GM19025 (cell line): ENCODE data around the gene EPHB3.

ENCODE experiments used
- ATAC-seq: cut with Tn5 transposase; IDR thresholded peaks from one replicate; pipeline ENCODE4 v1.9.1; 2021; ENCODE audit warnings: mild to moderate bottlenecking, low read depth, moderate library complexity; ENCODE audit not compliant: unreplicated experiment

The EPHB3 gene

DNA sequence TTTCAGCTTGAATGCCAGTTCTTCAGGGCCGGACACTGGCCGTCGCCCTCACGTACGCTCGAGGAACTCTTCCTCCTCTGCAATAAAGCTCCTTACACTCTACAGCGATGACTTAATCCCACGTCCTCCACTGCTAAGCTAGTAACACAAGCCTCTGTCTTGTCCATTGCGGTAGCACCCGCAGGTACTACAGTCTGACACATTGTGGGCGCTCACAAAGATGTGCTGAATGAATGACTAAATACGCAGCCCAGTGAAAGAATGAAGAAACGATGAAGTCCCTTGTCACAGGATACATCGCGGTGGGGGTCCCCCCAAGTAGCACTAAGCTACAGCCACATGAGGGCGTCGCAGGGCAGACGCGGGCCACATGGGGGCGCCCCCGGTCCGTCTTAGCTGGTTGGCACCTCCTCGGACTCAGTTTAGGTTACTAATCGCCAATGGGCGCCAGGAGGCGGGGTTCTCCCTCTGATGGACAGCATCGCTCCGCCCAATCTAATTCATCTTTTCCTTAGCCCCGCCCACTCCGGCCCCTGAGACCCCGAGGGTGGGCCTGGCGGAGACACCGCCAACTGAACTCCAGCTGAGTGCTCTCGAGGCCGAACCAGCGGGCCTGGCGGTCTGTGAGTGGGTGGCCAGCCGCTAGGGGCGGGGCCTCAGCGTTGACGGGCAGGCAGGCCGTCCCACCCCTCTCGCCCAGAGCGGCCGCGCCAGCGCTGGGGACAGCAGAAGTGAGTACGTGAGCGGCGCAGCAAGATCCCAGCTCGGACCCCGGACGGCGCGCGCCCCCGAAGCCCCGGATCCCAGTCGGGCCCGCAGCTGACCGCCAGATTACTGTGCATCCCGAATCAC lies at the start of gene EPHB3:
Gene EPHB3, plus strand, starts transcription at position 725 of the 852 bp plus-strand sequence. CDS start 451 bp downstream, outside the sequence.
- ATAC-seq, result peak; percentile 86

DNA sequence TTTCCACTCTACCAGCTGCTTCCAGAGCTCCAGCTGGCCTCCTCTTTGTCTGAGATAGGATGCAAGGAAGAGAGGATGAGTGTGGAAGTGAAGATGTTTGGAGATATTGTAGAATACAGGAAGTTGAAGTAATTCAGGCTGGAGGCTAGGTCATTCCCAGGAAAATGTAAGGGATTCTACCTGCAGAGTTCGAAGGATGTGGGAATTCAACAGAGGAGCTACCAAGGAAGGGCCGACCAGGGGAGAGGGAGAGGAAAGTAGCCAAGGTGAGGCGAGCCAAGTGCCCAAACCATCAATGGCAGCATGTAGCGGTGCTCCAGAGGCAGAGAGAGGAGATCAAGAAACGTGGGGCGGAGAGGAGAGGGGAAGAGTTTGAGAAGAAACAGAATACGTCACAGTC lies 49.0 kb upstream of the EPHB3 start:
- no peak for ATAC-seq

DNA sequence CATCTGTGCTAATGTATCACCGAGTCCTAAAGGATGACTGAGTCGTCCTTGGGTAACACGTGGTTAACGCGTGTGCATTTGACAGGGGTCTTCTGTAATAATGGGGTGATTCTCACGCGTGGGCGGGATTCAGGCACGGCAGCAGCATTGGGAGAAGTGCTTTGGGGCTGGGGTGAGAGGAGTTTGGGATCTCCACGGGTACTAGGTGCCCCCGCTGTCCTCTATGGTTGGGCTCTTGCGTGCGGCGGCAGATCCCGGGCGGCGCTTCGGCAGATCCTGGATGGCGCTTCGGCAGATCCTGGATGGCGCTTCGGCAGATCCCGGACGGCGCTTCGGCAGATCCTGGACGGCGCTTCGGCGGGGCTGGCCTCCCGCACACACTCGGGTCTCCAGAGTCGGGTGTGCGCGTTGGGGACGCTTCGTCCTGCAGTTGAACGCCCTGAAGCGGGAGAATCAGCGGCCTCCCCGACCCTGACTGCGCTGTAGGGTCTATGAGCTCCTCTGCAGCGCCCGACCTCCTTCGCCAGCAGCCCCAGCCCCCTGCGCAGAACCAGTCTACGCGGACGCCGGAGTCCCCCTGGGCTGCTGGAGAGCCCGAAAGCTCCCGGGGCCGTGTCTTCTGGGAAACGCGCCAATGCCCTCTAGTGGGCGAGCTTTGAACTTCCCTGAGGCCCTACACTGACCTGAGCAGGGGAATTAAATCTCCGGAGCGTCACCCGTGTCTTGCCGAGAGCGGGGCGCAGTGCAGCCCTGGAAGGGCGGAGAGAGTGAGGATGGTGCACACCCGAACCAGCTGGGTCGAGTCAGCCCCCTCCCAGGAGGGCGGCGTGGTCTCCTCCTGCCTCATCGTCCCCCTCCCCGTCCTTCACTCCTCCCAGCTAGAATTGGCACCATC lies 48.1 kb upstream of the EPHB3 start:
- peak; percentile 44 for ATAC-seq

DNA sequence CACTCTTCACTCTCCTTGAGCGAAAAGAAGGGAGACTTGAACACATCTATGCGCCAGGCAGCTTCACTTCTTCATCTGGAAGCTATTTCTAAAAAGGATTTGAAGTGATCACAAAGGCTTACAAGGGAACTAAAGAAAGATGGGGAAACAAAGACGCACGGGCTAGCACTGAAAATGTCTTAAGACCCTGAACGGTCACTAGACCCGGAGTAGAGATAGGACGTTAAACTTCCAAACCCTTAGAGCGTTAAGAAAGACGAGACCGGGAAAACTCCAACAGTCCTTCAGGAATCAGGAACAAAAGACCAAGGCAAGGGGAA lies 47.5 kb upstream of the EPHB3 start:
- ATAC-seq, result no peak

DNA sequence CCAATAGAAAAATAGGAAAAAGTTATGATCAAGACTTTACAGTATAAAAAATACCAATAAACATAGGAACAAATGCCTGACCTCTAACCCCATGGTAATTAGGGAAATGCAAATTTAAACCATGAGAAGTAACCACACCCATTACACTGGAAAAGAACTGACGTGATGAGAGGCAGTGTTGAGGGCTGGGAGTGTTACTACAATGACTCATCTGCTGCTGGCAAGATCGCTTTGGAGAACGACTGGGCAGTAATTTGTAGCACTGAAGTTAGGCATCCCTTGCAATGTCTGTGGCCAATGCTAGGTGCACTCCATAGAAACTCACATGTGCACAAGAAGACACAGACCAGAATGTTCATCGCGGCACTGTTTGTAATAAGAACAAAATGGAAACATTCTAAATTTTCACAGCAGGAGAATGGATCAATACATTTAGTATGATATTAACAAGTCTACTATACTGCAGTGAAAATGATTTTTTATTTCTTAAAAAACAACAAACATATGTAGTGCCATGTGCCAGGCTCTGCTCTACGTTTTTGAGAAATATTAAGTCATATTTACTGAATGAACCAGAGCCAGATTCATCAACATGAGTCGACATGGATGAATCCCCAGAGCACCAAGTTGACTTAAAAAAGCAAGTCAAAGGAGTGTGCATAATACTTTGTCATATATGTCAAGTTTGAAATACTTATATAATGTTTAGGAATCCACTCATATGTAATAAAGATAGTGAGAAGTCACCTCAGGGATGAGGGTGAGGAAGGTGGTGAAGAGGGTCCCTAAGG lies 37.6 kb upstream of the EPHB3 start:
- ATAC-seq, result no peak

DNA sequence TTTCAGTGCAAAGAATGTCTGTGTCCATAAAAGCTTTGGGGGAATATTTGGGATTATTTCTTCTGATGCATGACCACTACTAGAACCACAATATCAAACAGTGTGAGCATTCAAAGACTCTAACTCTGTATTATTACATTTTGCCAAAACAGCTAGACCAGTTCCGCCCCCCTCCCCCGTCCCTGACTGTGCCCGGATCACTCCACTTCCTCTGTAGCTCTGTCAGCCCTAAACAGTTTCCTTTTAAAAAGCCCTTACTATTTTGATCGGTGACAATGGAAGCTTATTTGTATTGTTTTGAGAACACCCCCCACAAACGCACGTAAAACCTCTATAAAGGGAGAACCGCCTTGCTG lies 36.6 kb upstream of the EPHB3 start:
- ATAC-seq, result no peak

DNA sequence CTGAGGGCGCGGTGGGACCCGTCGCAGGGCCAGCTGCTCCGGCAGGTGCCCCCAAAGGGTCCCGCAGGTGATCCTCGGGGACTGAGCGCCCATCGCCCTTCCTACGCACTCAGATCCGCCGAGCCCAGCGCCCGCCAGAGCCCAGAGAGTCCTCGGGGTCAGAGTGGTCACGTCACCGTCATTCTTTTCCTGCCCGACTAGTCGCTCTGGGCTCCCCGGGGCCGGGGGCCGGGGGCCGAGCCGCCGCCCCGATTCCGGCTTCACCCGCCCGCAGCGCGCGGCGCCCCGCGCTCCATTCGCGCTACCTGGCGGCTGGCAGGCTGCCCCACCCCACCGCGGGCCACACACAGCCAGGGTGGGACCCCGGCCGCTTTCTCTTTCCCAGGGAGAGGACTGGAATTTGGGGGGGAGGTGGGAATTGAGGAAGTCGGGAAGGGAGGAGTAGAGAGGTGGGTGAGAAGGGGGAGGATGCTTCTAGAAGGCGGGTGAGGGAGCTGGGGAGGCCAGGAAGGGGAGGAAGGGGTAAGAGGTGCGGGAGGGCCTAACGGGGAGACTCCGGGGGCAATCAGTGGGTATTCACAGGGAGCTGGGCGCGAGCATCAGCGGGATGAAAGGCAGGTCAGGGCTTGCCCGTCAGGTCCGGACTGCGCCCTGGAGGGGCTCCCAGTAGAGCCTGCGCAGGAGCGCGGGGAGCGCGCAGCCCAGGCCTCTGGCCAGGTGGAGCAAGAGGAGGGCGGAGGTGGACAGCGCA lies 36.1 kb upstream of the EPHB3 start:
- ATAC-seq, result no peak

DNA sequence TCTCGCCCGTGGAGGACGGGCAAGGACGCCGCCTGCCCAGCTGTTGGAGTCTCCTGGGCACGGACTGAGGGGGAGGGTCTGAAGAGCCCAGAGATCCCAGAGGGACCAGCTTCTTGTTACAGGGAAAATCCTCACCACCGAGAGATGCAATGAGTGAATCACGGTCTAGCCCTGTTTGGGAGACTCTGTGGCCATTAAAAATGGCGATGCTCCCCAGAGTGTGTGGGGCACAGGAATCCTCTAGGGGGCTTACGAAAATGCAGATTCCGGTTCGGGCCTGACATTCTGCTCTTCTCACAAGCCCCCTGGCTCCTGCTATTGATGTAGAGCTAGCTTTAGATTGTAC lies 35.5 kb upstream of the EPHB3 start:
- no peak for ATAC-seq

DNA sequence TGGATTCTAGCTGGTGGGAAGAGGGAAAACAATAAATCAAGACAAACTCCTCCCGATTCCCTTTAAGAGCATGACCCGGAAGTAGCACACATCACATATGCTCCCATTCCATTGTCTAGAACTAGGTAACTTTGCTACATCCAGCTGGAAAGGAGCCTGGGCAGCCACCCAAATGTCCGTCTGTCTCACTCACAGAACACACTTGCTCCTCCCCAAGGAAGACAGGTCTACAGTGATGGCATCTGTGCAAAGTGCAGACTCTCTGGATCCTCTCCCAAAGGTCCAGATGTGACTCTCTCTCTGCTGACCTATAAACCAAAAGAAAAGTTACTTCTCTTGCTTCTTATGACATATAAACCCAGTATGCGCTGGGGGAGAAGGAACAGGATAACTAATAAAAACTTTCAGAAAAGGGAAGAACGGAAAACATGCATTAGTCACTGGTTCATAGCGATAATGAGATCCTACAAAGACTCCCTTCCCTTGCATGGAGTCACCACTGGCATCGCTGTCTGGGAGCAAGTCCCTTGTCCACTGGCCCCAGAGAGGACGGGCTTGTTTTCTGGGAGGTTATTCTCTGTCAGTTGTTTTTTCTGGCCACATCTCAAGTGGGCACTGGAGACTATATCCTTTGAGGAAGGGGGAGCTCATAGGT lies 29.8 kb upstream of the EPHB3 start:
- ATAC-seq, result no peak

DNA sequence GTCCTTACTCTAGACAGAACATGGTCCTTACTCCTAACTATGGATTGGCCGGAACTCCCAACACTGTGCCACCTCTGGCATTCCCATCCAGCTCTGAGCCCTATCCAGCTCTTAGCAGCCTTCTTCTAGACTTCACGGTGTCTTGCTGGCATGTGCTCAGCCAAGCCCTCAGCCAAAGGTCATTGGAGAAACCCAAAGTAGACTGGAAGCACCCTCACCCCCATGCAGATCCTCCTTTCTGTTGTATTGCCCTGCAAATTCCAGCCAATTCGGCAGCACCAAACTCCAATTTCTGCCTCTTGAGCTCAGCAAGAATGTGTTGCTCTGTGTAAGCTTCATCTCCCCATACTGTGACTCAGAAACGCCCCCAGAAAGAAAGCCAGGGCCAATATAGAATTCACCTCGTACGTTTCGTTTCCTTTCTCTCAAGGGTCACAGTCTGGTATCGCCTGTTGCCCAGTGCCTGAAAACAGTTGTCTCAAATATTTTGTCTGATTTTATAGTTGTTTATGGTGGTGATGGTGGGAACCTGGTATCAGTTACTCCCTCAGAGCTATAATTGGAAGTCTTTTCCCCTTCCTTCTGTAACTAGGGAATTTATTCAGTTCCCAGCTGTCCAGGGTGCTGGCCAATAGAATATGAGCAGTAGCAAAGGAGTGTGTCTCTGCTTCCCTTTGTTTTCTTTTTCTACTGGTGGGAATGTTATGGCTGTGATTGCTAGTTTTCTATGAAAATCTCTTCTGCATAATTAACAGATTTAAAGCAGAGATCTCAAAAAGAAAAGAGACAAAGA lies 28.4 kb upstream of the EPHB3 start:
- no peak for ATAC-seq

DNA sequence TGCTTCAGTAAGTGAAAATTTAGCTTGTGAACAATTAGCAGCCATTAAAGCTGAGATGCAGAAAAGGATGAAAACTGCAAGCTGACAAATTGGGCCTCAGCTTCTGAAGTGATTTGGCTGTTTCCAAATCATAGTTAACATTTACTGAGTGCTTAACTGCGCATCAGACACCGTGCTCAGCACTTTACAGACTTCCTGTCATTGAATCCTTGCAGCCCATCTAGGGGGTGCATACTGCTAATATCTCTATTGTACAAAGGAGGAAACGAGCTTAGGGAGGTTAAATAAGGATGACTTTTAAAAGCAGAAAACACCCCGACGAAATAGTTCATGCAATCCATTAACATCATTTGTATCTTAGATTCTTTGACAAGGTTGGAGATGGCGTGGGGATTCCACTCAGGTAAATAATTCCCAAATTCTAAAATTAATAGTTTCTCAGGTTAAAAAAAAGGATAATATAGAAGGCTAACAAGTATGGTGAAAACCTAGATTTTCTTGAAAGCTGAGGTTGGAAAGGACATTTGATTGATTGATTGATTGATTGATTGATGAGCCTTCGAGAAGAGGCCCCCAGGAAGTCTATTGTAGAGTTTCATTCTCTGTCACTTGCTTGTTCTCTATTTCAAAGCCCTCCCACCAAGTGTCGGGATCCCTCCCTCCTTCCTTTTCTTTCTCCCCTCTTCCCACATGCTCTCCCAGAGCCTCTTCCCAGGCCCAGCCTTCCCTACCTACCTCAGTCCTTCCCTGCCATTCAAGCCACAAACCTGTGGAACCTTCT lies 23.5 kb upstream of the EPHB3 start:
- no peak for ATAC-seq

DNA sequence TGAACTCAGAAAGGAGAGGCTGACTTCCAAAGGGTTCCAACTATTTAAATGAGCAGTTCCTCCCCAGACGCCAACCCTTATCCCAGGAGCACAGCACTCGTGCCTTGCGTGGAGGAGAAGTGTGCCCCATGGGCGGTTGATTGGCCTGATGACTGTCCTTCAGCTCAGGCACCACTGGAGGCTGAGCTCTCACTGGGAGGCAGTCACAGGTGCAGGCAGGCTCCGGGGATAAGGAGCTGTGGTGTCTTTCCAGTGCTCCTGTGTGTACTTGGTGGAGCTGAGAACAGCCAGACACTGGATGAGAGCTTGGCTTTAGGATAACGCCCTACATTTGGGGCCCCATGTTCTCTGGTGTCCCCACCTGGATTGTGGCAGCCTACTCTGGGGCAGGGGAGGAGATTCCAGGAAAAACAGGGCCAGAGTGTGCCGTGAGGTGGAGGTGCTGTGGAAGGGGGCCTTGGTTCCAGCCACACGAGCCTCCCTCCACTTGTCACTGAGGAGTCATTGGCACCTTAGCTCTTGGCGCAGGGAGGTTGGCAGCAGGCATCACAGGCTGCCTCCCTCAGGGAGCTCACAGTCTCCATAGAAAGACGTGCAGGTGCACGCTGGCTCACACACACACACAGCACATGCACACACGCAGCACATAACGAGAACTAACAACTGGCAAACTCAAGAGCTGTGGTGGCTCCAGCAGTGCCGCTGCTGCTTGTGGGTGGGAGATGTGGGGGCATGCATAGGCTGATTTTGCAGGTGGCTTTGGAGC lies 22.7 kb upstream of the EPHB3 start:
- ATAC-seq, result no peak

DNA sequence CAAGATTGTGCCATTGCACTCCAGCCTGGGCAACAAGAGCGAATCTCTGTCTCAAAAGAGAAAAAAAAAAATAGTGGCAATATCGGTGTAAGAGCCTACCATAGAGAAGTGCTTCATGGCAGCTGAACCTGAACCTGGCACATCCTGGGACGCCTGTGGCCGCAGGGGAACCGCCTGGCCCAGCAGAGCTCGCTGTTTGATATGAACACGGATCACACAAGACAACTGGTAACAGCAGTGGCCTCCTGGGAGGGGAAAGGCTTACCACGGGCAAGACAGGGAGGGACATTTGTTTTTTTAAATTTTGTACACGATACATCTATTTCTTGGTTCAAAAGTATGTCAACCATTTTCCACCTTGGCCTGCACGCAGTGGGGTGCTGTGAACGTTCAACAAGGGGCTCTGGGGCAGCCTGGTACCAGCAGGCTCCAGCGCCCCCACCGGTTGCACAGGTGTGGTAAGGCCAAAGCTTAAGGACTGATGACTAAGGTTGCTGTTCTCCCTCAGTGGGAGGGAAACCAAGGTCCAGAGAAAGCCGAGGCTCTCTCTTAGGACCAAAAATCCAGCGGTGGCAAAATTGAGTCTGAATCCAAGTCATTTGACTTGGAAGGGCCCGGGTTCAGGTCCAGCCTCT lies 21.7 kb upstream of the EPHB3 start:
- no peak for ATAC-seq

DNA sequence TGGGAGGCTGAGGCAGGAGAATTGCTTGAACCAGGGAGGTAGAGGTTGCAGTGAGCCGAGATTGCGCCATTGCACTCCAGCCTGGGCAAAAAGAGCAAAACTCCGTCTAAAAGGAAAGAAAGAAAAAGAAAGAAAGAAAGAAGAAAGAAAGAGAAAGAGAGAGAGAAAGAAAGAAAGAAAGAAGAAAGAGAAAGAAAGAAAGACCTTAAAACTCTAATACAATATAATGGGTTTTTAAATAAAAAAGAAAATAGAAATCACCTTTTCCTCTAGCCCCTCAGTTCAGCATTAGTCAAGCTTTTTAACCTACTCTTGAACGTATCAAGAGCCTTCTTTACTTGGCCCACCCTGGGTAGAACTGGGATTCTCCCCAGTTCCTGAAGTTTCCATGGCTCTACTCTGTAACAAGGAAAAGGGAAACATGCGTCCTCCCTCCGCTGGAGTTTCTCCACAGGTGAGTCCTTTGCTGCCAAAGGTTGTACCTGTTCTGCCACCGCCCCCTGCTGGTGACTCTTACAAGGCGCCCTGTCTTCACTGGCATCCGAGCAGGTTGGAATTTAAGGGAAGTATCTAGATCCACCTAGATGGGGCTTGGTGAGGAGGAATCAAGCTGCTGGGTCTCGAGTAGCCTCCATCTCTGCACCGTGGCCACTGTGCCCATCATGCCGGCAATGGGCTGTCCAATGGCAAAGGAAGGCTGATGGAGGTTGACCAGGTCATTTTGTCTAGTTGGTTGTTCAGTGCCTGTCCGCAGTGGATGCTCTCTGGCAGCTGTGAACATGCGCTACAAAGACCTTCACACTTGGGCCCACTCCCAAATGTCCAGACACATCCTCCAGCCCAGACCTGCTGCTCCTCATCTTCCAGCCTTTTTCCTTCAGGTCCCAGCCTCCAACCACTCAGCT lies 20.6 kb upstream of the EPHB3 start:
- no peak for ATAC-seq

DNA sequence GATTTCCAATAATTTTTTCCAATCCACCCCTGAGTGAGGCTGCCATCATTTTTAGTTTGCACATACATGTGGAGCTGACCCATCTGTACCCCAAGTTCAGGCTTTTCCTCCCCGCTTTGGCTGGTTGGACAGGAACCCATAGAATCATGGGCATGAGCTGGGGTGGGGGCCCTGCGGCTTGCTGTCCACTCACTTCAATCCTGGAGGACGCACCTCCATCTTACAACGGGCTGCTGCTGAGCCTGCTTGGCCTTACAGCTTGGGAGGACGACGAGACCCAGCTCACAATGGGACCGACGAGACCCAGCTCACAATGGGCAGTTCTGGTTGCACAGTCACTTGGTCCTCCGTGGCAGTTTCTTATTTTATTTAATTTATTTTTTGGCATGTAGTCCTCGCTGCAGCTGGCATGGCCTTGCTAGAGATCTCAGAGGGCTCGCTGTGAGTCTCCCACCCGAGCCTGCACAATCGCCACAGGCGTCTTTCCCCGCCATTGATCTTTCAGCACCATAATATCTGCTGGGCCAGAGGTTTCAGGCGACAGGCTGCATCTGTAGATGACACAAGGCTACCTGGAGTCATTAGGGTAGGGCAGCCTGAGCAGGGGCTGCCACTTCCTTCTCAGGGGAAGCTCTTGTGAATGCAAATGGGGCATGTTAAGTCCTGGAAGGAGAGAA lies 19.6 kb upstream of the EPHB3 start:
- ATAC-seq, result no peak

DNA sequence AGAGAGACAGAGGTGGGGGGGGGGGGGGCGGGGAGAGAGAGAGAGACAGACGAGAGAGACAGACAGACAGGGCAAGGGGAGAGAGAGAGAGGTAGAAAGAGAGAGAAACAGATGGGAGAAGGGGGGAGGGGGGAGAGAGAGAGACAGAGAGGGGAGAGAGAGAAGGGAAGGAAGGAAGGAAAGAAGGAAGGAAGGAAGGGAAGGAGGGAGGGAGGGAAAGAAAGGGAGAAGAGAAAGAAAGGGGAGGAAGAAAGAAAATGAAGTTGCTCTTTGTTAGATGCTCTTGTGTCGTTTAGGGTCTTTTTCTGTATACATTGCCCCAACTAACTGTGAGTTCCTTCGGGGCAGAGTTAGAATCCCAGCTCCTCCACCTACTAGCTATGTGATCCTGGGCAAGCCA lies 19.0 kb upstream of the EPHB3 start:
- no peak for ATAC-seq
